IPS DF 4.7 (cell line): Measurements from ENCODE around the gene TMEM134.
"Not testable (repeated sequence)": the region's sequence is repeated elsewhere in the genome, so short reads cannot be mapped to it uniquely, and the experiment has no call there.

Source experiments
- DNase-seq: peaks from one replicate; pipeline ENCODE4 v3.0.0-alpha.2; 2013; ENCODE audit warnings: low spot score; ENCODE audit errors: extremely low read depth

The TMEM134 gene

GRCh38 chr11:67438158-67438902, 30.7 kb downstream of the TMEM134 start:
- no peak for DNase-seq

- no peak for DNase-seq
Observed at GRCh38 chr11:67437809-67438157, 31.3 kb downstream of the TMEM134 start.

- DNase-seq: no peak
Observed at GRCh38 chr11:67437082-67437808, 31.8 kb downstream of the TMEM134 start, which contains the start of gene PTPRCAP. Gene PTPRCAP (minus strand): TSS chr11:67437682. CDS start chr11:67437619, 63 bp downstream.

- DNase-seq: no peak
Observed at GRCh38 chr11:67436459-67437081, 32.5 kb downstream of the TMEM134 start.

- no peak for DNase-seq
Observed at GRCh38 chr11:67435727-67436458, 33.2 kb downstream of the TMEM134 start.

- no peak for DNase-seq
Observed at GRCh38 chr11:67435031-67435726, 33.9 kb downstream of the TMEM134 start.

GRCh38 chr11:67434395-67434881, 34.6 kb downstream of the TMEM134 start:
- no peak for DNase-seq

- no peak for DNase-seq
Observed at GRCh38 chr11:67433536-67434394, 35.3 kb downstream of the TMEM134 start.

GRCh38 chr11:67432655-67433349, 36.2 kb downstream of the TMEM134 start:
- no peak for DNase-seq

- DNase-seq: no peak
Observed at GRCh38 chr11:67431346-67432249, 37.5 kb downstream of the TMEM134 start.

- no peak for DNase-seq
Observed at GRCh38 chr11:67429722-67430121, 39.3 kb downstream of the TMEM134 start.

GRCh38 chr11:67429038-67429668, 39.9 kb downstream of the TMEM134 start:
- DNase-seq: no peak

GRCh38 chr11:67428052-67429001, 40.7 kb downstream of the TMEM134 start, which contains the start of gene RPS6KB2:
Gene RPS6KB2 (plus strand): TSS chr11:67428494. CDS start chr11:67428546, 52 bp downstream.
- peak; percentile 93 for DNase-seq

- DNase-seq: not testable (repeated sequence)
Observed at GRCh38 chr11:67427364-67427859, 41.6 kb downstream of the TMEM134 start.

- no peak for DNase-seq
Observed at GRCh38 chr11:67423891-67424613, 45.0 kb downstream of the TMEM134 start.

GRCh38 chr11:67423466-67423865, 45.6 kb downstream of the TMEM134 start:
- no peak for DNase-seq
